GM19025 (cell line): ENCODE results near the gene ZNF710.

ENCODE experiments used
- ATAC-seq: cut with Tn5 transposase; IDR thresholded peaks from one replicate; pipeline ENCODE4 v1.9.1; 2021; ENCODE audit warnings: mild to moderate bottlenecking, low read depth, moderate library complexity; ENCODE audit not compliant: unreplicated experiment

Gene ZNF710

DNA sequence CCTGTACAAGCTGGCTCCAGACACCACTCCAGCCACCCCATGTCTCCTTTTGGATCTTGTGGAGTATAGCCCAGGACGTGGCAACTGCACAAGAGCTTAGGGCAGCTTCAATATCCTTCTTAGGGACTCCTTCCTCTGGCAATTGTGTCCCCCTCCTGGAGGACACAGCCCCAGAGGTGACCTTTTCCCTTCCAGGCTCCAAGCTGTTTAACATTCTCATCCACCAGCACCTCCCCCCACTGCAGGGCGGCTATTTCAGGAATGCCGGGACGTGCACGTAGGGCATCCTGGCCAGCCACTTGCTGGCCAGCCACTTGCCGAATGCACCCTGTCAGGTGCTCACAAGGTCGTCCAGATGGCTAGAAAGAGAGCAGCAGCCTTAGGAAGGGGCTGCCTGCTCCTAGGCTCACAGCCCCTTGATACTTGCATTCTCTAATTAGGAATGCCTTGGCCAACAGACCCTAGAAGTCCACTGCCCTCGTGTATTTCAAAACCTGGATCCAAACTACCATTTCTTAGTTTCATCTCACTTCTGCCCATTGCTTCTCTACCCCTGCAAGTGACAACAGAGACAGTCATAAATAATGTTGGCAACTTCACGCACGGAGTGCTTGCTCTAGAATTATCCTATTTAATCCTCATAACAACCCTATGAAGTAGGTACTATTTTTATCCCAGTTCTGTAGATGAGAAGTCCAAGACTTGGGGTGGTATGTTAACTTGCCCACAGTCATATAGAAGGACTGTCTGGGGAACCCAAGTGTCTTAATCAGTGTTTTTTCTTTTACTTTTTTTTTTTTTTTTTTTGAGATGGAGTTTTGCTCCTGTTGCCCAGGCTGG lies 125.7 kb downstream of the ZNF710 start:
- no peak for ATAC-seq

DNA sequence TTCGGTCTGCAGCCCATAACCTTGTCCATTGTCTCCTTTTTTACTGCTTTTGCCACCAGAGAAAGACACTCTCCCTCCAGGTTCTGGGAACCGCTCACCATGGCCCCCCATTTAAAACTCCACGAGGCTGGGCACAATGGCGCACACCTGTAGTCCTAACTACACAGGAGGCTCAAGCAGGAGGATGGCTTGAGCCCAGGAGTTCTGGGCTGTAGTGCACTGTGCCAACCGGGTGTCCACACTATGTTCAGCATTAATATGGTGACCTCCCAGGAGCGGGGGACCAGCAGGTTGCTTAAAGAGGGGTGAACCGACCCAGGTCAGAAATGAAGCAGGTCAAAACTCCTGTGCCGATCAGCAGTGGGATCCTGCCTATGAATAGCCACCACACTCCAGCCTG lies 129.2 kb downstream of the ZNF710 start:
- ATAC-seq = no peak
